Activated CD8-positive, alpha-beta memory T cell treated with anti-CD3 and anti-CD28 coated beads for 36 hours (primary cell): Measurements from ENCODE around the gene KRTAP5-2. TPM values are rescaled to one million over a fixed set of nuclear protein-coding genes. Genes with fewer than 3 reads are reported as not detected.
"Not testable (repeated sequence)": the region's sequence is repeated elsewhere in the genome, so short reads cannot be mapped to it uniquely, and the experiment has no call there.

Experiments used
- CTCF ChIA-PET: fragments of 350-600 bp; sonication (Branson Sonifier 250); formaldehyde crosslinking; loops from one replicate; lab custom pipeline; 2021; ENCODE audit warnings: antibody characterized with exemption; lab: Charles Lee
- POLR2A ChIA-PET: fragments of 350-600 bp; sonication (Branson Sonifier 250); formaldehyde crosslinking; loops from one replicate; lab custom pipeline; 2021; ENCODE audit warnings: antibody characterized with exemption; lab: Charles Lee
- total RNA-seq, 2 experiments: library from RNA; stranded (reverse); gene quantifications; one replicate each; pipeline ENCODE4 v1.2.3, GENCODE V29; 2021

KRTAP5-2 gene, protein sequence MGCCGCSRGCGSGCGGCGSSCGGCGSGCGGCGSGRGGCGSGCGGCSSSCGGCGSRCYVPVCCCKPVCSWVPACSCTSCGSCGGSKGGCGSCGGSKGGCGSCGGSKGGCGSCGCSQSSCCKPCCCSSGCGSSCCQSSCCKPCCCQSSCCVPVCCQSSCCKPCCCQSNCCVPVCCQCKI
- not detected for total RNA-seq

DNA sequence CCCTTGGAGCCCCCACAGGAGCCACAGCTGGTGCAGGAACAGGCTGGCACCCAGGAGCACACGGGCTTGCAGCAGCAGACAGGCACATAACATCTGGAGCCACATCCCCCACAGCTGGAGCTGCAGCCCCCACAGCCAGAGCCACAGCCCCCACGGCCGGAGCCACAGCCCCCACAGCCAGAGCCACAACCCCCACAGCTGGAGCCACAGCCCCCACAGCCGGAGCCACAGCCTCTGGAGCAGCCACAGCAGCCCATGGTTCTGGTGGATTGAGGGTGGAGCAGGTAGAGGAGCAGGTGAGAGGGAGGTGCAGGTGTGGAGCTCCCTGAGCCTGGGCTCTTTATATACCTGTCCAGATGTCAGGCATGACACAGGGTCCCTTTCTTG is at the start of gene KRTAP5-2:
KRTAP5-2 (minus strand) TSS at position 301 of the 387 bp plus-strand sequence; CDS start at position 257, 44 bp downstream.
- CTCF ChIA-PET: interaction anchor here (1.2 kb wide), 1 partner anchor 33 kb away, joined by 3 read pairs; no protein-coding TSS in a partner anchor
- POLR2A ChIA-PET: interaction anchor here (0.6 kb wide), 1 partner anchor 76 kb away, joined by 7 read pairs; no protein-coding TSS in a partner anchor

DNA sequence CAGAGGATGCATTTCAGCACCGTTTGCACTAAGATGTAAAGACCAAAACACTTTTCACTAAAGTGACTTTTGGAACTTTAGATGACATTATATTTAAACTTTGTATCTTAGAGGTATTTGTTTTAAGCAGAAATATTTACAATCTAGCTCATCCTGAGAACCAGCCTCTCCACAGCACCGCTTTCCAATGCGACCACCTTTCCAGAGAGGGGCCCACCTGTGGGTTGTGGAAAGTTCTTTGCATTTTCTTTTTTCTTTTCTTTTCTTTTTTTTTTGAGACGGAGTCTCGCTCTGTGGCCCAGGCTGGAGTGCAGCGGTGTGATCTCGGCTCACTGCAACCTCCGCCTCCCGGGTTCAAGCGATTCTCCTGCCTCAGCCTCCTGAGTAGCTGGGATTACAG is 48.4 kb upstream of the KRTAP5-2 start:
- CTCF ChIA-PET: interaction anchor here (0.5 to 1.2 kb wide), 2 partner anchors 16 to 146 kb away, joined by 3 to 5 read pairs; no protein-coding TSS in a partner anchor

GRCh38 chr11:1645357-1645821 is 47.3 kb upstream of the KRTAP5-2 start:
- ChIA-PET POLR2A (no interaction called here), CTCF (interaction anchor here (0.7 kb wide), 1 partner anchor 188 kb away, joined by 4 read pairs; no protein-coding TSS in a partner anchor)

More for the DNA sequence above, 48.4 kb upstream of the KRTAP5-2 start:
- POLR2A ChIA-PET: not testable (repeated sequence)

- ChIA-PET CTCF (interaction anchor here (1.2 kb wide), 1 partner anchor 8 kb away, joined by 5 read pairs; no protein-coding TSS in a partner anchor), POLR2A (no interaction called here)
Measured at GRCh38 chr11:1644601-1645356, 46.7 kb upstream of the KRTAP5-2 start.

- ChIA-PET CTCF (no interaction called here), POLR2A (no interaction called here)
Measured at GRCh38 chr11:1643146-1643690, 45.1 kb upstream of the KRTAP5-2 start.

- ChIA-PET POLR2A (no interaction called here), CTCF (interaction anchor here (2.4 kb wide), 1 partner anchor 10 kb away, joined by 7 read pairs; no protein-coding TSS in a partner anchor)
Measured at GRCh38 chr11:1642288-1643145, 44.4 kb upstream of the KRTAP5-2 start.

DNA sequence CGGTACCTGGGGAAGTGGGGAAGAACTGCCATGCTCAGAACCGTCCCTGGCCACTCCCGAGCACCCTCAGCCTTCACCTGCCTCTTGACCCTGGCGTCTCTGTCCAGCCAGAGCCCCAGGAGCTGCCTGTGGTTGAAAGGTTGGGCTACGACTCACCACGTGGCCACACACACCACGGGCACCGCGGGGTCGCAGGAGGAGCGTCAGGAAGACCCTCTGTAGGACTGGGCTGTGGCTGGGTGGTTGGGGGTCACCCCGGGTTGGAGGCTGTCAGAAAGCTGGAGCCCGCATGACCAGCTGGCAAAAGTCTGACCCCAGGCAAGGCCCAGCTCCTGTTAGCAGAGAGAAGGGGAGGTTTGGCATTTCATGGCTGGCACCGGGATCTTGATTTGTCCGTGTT is 43.0 kb upstream of the KRTAP5-2 start:
- ChIA-PET CTCF (interaction anchor here (2.4 to 2.6 kb wide), 2 partner anchors 12 to 53 kb away, joined by 7 read pairs; no protein-coding TSS in a partner anchor), POLR2A (no interaction called here)

- ChIA-PET CTCF (interaction anchor here (1.0 to 2.6 kb wide), 4 partner anchors 11 to 54 kb away, joined by 3 to 8 read pairs (median 7); no protein-coding TSS in a partner anchor), POLR2A (no interaction called here)
Measured at GRCh38 chr11:1640076-1640946, 42.2 kb upstream of the KRTAP5-2 start.

DNA sequence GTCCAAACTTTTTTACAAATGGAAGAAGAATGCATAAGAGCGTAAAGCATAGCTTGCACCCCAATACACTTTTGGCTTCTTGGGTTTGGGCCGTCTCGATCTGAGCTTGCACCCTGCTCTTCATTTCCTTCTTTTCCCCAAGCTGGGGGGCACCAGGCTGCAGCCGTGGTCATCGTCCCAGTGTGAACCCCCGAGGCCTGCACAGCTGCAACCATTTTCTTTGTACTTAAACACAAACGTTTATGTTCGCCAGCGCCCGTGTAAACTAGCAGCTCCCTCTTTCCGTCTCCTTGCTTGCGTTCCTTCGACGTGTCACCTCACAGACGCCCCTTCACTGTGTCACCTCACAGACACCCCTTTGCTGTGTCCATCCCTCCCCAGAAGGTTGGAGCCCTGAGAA is 41.6 kb upstream of the KRTAP5-2 start:
- CTCF ChIA-PET: interaction anchor here (1.0 to 2.6 kb wide), 4 partner anchors 11 to 93 kb away, joined by 3 to 8 read pairs (median 6); no protein-coding TSS in a partner anchor
- POLR2A ChIA-PET: no interaction called here

- ChIA-PET CTCF (interaction anchor here (1.3 to 2.6 kb wide), 3 partner anchors 14 to 92 kb away, joined by 4 to 8 read pairs (median 7); no protein-coding TSS in a partner anchor), POLR2A (no interaction called here)
Measured at GRCh38 chr11:1639102-1639620, 41.1 kb upstream of the KRTAP5-2 start.

GRCh38 chr11:1638344-1638743 is 40.2 kb upstream of the KRTAP5-2 start:
- ChIA-PET CTCF (interaction anchor here (1.3 to 2.6 kb wide), 2 partner anchors 56 to 91 kb away, joined by 4 to 7 read pairs; no protein-coding TSS in a partner anchor), POLR2A (no interaction called here)

GRCh38 chr11:1637628-1638027 is 39.5 kb upstream of the KRTAP5-2 start:
- ChIA-PET POLR2A (no interaction called here), CTCF (interaction anchor here (1.2 kb wide), 2 partner anchors 8 to 15 kb away, joined by 3 to 4 read pairs; no protein-coding TSS in a partner anchor)

GRCh38 chr11:1636291-1636950 is 38.3 kb upstream of the KRTAP5-2 start:
- CTCF ChIA-PET: no interaction called here

DNA sequence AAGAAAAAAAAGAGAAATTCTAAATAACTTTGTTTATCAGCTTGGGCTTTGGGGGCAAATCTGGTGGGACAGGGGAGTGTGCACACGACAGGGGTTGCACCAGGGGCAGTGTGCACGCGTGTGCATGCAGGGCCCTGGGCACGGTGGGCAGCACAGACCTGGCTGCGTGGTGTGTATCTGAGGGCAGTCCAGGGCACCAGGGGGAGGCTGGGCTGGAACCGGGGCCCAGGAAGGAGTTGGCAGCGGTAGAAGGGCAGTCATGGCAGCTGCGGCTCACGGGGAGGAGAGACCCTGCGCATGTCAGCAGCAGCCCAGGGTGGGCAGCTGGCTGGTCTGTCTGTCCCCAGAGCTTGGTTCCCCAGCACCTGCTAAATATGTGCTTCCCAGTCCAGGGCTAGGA is 35.8 kb upstream of the KRTAP5-2 start:
- POLR2A ChIA-PET: no interaction called here
- CTCF ChIA-PET: interaction anchor here (1.3 kb wide), 1 partner anchor 9 kb away, joined by 4 read pairs; no protein-coding TSS in a partner anchor

More at GRCh38 chr11:1636291-1636950, 38.3 kb upstream of the KRTAP5-2 start:
- POLR2A ChIA-PET: no interaction called here

DNA sequence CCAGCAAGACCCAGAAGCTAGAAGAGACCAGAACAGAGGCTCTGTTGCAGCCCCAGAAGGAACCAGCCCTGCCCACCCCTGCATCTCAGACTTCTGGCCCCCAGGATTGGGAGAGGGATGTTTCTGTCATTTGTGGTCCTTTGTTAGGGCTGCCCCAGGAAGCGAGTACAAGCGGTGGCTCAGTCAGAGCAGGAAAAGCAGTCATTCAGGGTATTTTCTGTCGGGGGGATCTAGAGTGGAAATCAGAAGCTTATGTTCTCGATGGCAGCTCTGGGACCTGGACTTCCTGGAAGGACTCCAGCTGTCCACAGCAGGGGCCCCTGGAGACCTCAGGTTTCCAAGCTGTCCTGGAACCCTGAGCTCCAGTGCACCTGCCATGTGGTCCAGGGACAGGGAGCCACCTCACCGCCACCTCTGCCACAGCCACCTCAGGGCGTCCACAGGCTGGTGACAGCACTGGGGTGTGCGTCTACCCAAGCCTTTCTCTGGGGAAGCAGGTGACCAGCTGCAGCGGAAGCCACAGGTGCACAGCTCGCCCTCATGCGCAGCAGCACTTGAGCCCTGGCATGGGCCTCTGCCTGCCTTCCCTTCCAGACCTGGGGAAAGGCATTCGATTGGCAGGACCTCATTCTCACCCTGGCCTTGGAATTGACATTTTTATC is 34.1 kb upstream of the KRTAP5-2 start:
- ChIA-PET POLR2A (interaction anchor here (0.5 kb wide), 1 partner anchor 370 kb away, joined by 3 read pairs; no protein-coding TSS in a partner anchor), CTCF (interaction anchor here (0.6 to 1.8 kb wide), 3 partner anchors 58 to 1349 kb away, joined by 3 to 6 read pairs (median 6); no protein-coding TSS in a partner anchor)

- CTCF ChIA-PET: interaction anchor here (1.0 to 1.8 kb wide), 4 partner anchors 15 to 84 kb away, joined by 3 to 6 read pairs (median 4); no protein-coding TSS in a partner anchor
Measured at GRCh38 chr11:1631066-1631568, 33.0 kb upstream of the KRTAP5-2 start.

More at GRCh38 chr11:1631066-1631568, 33.0 kb upstream of the KRTAP5-2 start:
- POLR2A ChIA-PET: no interaction called here
